Putamen (tissue), 1 donor: ENCODE results near the gene PRR15L.
A peak's percentile ranks its signal among the peaks of the same experiment; 100 is the strongest.
"Not testable (repeated sequence)": the region's sequence is repeated elsewhere in the genome, so short reads cannot be mapped to it uniquely, and the experiment has no call there.

Experiments
- DNase-seq: peaks from one replicate; pipeline ENCODE4 v3.0.0-alpha.2; 2016; ENCODE audit warnings: low spot score

PRR15L gene

GRCh38 chr17:47935468-47935867 is 22.2 kb downstream of the PRR15L start:
- DNase-seq = not testable (repeated sequence)

GRCh38 chr17:47934856-47935255 is 22.8 kb downstream of the PRR15L start:
- no peak for DNase-seq

GRCh38 chr17:47931848-47932247 is 25.8 kb downstream of the PRR15L start:
- no peak for DNase-seq

- DNase-seq = no peak
These were observed 28.3 kb downstream of the PRR15L start for GRCh38 chr17:47929218-47930000.

- DNase-seq = no peak
These were observed 29.3 kb downstream of the PRR15L start for GRCh38 chr17:47928415-47928814.

GRCh38 chr17:47927821-47928400 is 29.8 kb downstream of the PRR15L start:
- DNase-seq = no peak

DNA sequence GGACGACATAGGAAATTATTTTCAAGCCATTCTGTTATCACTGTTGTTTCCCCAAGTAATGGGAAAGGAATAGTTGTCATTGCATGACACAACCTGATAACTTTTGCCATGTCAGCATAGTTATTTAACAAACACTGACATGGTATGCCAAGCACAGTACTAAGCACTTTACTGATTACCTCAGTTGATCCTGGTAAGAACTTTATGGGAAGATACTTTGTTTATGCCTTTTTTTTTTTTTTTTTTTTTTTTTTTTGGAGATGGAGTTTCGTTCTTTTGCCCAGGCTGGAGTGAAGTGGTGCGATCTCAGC is 32.0 kb downstream of the PRR15L start:
- DNase-seq = no peak

- no peak for DNase-seq
These were observed 32.7 kb downstream of the PRR15L start for GRCh38 chr17:47924785-47925677.

DNA sequence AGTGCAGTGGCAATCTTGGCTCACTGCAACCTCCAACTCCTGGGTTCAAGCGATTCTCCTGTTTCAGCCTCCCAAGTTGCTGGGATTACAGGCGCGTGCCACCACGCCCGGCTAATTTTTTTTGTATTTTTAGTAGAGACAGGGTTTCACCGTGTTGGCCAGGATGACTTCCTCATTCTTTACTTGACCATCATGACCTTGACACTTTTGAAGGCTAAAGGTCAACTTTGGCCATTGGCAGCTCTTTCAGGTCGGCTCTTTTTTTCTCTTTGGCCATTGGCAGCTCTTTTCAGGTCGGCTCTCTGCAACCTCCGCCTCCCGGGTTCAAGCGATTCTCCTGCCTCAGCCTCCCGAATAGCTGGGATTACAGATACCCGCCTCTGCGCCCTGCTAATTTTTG is 37.8 kb downstream of the PRR15L start:
- not testable (repeated sequence) for DNase-seq

GRCh38 chr17:47918991-47919390 is 38.7 kb downstream of the PRR15L start:
- DNase-seq = no peak

DNA sequence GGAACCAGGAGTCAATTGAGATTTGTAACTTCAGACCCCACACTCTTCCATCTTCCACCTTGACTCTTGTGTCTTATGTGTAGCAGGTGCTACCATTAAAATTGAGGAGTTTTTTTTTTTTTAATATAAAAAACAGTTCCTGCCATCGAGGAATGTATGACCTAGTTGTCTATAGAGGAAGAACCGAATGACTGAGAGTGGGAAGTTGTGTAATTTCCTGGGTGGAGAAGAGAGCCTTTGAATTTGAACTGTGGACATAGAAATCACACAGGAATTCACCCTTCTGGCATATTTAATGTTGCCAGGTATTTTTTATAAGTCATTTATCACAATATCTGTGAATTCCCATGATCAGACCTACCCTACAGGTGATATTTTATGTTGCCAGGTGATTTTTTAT is 39.7 kb downstream of the PRR15L start:
- no peak for DNase-seq

- no peak for DNase-seq
These were observed 40.1 kb downstream of the PRR15L start for GRCh38 chr17:47917581-47917980.

- DNase-seq = no peak
These were observed 41.0 kb downstream of the PRR15L start for GRCh38 chr17:47916489-47917208.

DNA sequence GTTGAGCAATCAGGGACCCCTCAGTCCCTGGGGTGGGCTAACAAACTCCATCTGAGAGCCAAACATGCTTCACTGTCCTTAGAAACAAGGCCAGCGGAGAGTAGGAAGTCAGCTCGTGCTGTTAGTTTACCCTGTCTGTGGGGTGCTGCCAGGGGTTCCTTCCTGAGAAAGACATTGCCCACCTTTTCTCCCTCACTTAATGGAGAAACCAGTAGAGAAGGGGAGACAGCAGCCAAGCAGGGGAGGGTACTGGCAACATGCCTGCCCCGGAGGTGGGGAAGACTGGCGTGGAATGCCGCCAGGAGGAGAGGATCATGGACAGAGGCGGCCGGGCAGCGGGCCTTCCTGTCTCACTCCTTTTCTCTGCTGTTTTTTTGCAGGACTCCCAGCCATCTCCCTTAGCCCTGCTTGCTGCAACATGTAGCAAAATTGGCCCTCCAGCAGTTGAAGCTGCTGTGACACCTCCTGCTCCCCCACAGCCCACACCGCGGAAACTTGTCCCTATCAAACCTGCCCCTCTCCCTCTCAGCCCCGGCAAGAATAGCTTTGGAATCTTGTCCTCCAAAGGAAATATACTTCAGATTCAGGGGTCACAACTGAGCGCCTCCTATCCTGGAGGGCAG is 41.8 kb downstream of the PRR15L start:
- no peak for DNase-seq

DNA sequence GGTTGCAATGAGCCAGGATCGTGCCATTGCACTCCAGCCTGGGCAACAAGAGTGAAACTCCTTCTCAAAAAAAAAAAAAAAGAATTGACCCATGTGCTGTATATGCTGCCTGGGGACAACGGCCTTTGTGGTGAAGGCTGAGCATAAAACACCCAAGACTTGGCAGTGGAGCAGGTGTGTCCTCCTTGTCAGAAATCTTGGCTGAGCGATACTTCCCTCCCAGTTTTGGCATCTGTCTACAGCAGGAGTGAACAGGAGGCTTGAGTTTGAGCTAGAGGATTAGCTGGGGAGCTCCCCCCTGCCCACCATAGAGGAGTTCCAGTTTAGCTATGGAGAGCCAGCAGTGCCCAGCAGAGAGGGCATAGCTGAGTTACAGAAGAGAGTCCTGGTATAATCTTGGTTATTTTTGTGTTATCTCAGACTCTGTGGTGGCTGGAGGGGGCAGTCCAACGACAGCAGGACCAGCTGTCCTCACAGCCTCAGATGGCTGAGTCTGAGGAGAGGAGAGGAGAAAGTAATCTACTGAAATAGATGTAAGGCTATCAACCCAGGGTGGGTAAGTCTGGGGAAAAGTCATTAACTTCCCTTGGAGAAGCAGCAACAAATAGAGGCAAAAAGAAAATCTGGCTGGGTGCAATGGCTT is 43.3 kb downstream of the PRR15L start:
- DNase-seq = no peak

DNA sequence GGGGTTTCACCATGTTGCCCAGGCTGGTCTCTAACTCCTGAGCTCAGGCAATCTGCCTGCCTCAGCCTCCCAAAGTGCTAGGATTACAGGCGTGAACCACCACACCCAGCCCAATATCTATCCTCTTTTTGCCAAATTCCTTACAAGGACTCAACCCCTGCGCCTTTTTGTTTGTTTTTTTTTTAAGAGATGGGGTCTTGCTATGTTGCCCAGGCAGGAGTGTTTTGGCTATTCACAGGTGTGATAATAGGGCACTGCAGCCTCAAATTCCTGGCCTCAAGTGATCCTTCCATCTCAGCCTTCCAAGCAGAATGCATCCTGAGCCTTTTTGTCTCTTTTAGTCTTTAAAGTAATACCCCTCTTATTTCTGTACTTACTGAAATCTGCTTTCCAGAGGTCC is 44.6 kb downstream of the PRR15L start:
- DNase-seq = no peak

DNA sequence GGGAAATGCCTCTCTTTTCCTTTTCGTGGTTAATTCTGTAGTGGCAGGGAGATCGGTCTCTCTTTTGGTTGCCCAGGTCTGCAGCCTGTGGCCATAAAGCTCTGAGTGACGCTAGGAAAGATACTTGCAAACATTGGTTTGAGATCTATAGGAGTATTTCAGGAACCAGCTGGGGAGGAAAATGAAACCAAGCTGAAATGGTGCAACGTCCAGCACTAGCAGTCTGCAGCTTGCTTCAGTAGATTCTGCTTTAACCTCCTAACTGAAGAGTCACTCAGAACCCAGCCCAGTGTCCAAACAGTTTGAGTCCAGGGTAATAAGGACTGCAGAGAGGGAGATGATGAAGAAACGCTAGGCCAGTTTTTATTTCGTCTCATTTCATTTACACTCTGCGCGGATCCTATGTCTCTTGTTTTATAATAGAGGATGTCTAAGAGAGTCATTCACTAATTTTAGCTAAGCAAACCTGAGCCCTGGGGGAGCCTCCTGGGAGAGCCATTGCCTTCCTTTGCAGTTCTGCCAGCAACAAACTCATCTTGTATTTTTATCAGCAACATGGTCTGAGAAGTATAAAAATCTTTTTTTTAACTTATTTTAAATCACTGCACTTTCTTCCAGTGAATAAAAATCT is 49.6 kb downstream of the PRR15L start:
- no peak for DNase-seq

DNA sequence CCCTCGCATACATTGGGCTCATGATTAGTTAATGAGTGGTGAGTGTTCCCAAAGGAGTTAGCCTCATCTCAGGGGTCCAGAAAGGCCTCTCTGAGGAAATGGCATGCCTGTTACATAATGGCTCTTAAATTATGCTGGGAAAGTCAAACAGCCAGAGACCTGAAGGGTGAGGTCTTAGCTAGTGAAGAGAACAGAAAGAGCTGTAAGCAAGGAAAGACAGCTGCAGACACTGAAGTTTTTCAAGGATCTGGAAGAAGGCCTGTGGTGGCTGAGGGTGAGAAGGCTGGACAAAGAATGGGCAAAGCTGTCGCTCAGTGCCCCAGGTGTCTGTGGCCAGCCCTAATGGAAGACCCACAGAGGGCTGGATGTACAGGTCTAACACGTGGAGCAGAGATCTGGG is 51.2 kb downstream of the PRR15L start:
- DNase-seq = no peak

GRCh38 chr17:47905221-47905733 is 52.4 kb downstream of the PRR15L start:
- DNase-seq = peak; percentile 80

DNA sequence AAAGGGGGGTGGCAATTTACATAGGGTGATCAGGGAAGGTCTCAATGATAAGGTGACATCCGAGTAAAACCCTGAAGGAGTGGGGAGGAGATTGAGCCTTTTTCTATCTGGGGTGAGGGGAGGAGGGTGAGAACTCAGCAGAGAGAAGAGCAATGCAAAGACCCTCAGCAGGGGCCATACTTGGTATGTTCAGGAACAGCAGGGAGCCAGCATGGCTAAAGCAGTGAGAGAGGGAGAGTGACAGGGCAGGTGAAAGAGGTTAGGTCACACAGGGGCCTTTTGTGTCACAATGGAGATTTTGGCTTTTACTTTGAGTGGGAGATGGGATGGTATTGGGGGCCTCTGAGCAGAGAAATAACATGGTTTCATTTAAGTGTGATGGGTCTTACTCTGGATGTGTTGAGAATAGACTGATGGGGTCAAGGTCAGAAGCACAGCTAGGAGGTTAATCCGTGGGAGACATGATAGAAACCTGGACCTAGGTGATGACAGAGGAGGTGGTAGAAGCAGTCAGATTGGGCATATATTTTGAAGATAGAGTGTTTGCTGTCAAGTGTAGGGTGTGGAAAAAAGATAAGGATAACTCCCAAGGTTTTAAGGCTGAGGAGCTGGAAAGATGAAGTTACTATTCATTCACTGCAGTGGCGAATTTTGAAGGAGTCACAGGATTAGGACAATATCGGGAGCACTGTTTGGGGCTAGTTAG is 55.5 kb downstream of the PRR15L start:
- no peak for DNase-seq
